K562 (cell line): Measurements from ENCODE around the gene ZNF490. TPM values are rescaled to one million over a fixed set of nuclear protein-coding genes. Genes with fewer than 3 reads are reported as not detected.
A peak's percentile ranks its signal among the peaks of the same experiment; 100 is the strongest.

Experiments
- HDAC1 ChIP-seq, 2 experiments: fragments of 450-650 bp; IDR thresholded peaks; 2 replicates each; pipeline ENCODE4 v1.6.1; 2016 to 2017; ENCODE audit warnings: inconsistent platforms in 1 of 2, mild to moderate bottlenecking in 1 of 2, moderate library complexity in 1 of 2
- JUND ChIP-seq, 2 experiments: IDR thresholded peaks; 2 replicates in 1 of 2; 3 replicates in 1 of 2; pipeline ENCODE4 v1.6.1; 2011; ENCODE audit warnings: borderline replicate concordance in 2 of 2, low read depth in 2 of 2, low read length in 2 of 2, improper control_type of control experiment in 1 of 2, missing biosample characterization in 1 of 2, missing genetic modification characterization in 1 of 2, missing genetic modification reagents in 1 of 2
- MAFG ChIP-seq: fragments of 450-650 bp; conservative IDR thresholded peaks from 2 replicates; pipeline ENCODE4 v1.6.1; 2016; ENCODE audit warnings: missing genetic modification characterization, missing compliant biosample characterization
- MYNN ChIP-seq, 2 experiments: sonication (generic); formaldehyde crosslinking in 1 of 2; IDR thresholded peaks; 2 replicates each; pipeline versions ENCODE4 v1.5.0 to v1.6.1; 2016 to 2020; ENCODE audit warnings: antibody characterized with exemption in 1 of 2, missing genetic modification reagents in 1 of 2
- PCBP1 ChIP-seq: fragments of 200-400 bp; formaldehyde crosslinking; IDR thresholded peaks from 2 replicates; pipeline ENCODE4 v1.6.1; 2018; ENCODE audit warnings: mild to moderate bottlenecking, low read depth, low read length; ENCODE audit not compliant: poor library complexity, severe bottlenecking
- POU5F1 ChIP-seq: fragments of 150-350 bp; IDR thresholded peaks from 2 replicates; pipeline ENCODE4 v1.6.1; 2014; ENCODE audit warnings: borderline replicate concordance, low read length, low read depth, mild to moderate bottlenecking; ENCODE audit not compliant: partially characterized antibody
- PTBP1 ChIP-seq: fragments of 200-400 bp; formaldehyde crosslinking; IDR thresholded peaks from 2 replicates; pipeline ENCODE4 v1.6.1; 2017; ENCODE audit warnings: low read depth, low read length
- SIN3A ChIP-seq, 2 experiments: fragments of 150-350 bp in 1 of 2; IDR thresholded peaks; 2 replicates each; pipeline ENCODE4 v1.6.1; 2011 to 2016; ENCODE audit warnings: borderline replicate concordance in 2 of 2, low read depth in 2 of 2, low read length in 2 of 2, mild to moderate bottlenecking in 2 of 2, moderate library complexity in 2 of 2; ENCODE audit not compliant: control insufficient read depth in 1 of 2
- ZFX ChIP-seq: sonication (generic); formaldehyde crosslinking; IDR thresholded peaks from 2 replicates; pipeline ENCODE4 v1.8.0; 2022; ENCODE audit warnings: mild to moderate bottlenecking, missing genetic modification reagents, moderate library complexity
- ZNF263 ChIP-seq: sonication (generic); formaldehyde crosslinking; IDR thresholded peaks from 2 replicates; pipeline ENCODE4 v1.8.0; 2022; ENCODE audit warnings: mild to moderate bottlenecking, missing genetic modification reagents, borderline replicate concordance
- polyA plus RNA-seq, 8 experiments: library from polyadenylated mRNA; depleted of rRNA in 4 of 8; stranded (reverse) in 5 of 8; unstranded in 3 of 8; fragments of >200 nt; fragmentation: Nextera tagmentation in 2 of 8; fragmentation: Illumina TruSeq in 1 of 8; extraction: Ambion mirVana in 2 of 8; extraction: Trizol in 1 of 8; gene quantifications; 2 replicates each; pipeline versions ENCODE4 v1.2.1 to v1.2.3, GENCODE V29; 2011 to 2014; ENCODE audit warnings: inconsistent platforms in 1 of 8, missing spikeins in 1 of 8
- total RNA-seq, 7 experiments: library from RNA; depleted of rRNA in 6 of 7; stranded (reverse); fragments of >200 nt in 6 of 7; fragmentation: Illumina TruSeq in 2 of 7; extraction: Trizol in 2 of 7; gene quantifications; 2 replicates each; pipeline versions ENCODE4 v1.2.1 to v1.2.3, GENCODE V29; 2011 to 2021; ENCODE audit warnings: low replicate concordance in 1 of 7

ZNF490 gene
- total and polyA plus RNA-seq, 9 of the 15 experiments (the other 6 are each of a cell fraction or from before 2014, with no cell fraction given), result 0.90 to 8.3 (median 4.4) TPM

DNA sequence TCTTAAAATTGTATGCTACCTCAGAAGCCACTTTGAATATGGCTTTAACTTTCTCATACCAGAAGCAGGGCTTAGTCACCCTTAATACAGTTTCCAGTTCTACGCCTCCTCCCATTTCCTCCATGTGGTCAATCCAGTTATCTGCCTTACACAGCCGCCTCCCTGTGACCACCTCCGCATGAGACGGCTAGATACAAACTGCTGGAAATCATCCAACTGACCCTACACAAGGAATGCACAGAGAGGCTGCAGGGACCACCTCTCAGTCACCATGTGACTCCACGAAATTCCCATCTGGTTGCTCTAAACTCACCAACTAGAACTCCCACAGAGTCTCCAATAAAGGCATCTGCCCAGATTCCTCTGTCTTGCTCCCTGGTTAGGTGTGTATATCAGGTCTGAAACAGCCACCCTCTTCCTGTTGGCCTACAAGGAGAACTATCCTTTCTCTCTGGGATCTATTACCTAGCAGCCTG is 66.2 kb downstream of the ZNF490 start (continued):
- TF ChIP-seq PTBP1, result no peak
- TF ChIP-seq POU5F1, result no peak
- no peak for TF ChIP-seq ZFX (CRISPR knock-in tag)
- TF ChIP-seq MAFG, result peak; percentile 69
- peak in 1 of 2 experiments; percentile 86; a peak in 2 of 4 replicates for TF ChIP-seq HDAC1 (IDR thresholded peaks at IDR 0.05)
- TF ChIP-seq MYNN (IDR thresholded peaks at IDR 0.05), result peak; percentile 71; the same call in 1 of the 2 replicates
- no peak for TF ChIP-seq MYNN (CRISPR knock-in tag; IDR thresholded peaks at IDR 0.05)
- TF ChIP-seq PCBP1, result no peak
- peak; percentile 87; the same call in 1 of the 2 replicates for TF ChIP-seq JUND (IDR thresholded peaks at IDR 0.05; ENCODE audit: borderline replicate concordance, low read depth, low read length)
- TF ChIP-seq JUND (tag; IDR thresholded peaks at IDR 0.05; ENCODE audit: borderline replicate concordance, low read depth, low read length), result peak; percentile 73; the same call in 2 of the 3 replicates
- TF ChIP-seq ZNF263 (CRISPR knock-in tag), result peak; percentile 35; the same call in 1 of the 2 replicates
- no peak for TF ChIP-seq SIN3A (IDR thresholded peaks at IDR 0.05; ENCODE audit: borderline replicate concordance in 2 of 2, control insufficient read depth in 1 of 2, low read depth in 2 of 2, low read length in 2 of 2)
- TF ChIP-seq, all 486 proteins: peak for 137
